Lung microvascular endothelial cell (primary cell): ENCODE data around the gene RNF224. TPM values are rescaled to one million over a fixed set of nuclear protein-coding genes. Genes with fewer than 3 reads are reported as not detected.

Experiments used
- DNase-seq, 2 donors: peaks; one replicate each; pipeline versions ENCODE4 v3.0.0 to v3.0.0-alpha.2; 2010; ENCODE audit warnings: low read depth in 2 of 2
- total RNA-seq: library from RNA; depleted of rRNA; stranded (reverse); fragments of >200 nt; gene quantifications from 2 replicates; pipeline ENCODE4 v1.2.1, GENCODE V29; 2014

RNF224 gene
- total RNA-seq, 1 donor from 2014 or later, result not detected

GRCh38 chr9:137270929-137271695 lies 43.8 kb downstream of the RNF224 start:
- no peak for DNase-seq

GRCh38 chr9:137271696-137272076 lies 44.4 kb downstream of the RNF224 start:
- no peak for DNase-seq

GRCh38 chr9:137272241-137273094 lies 45.2 kb downstream of the RNF224 start:
- no peak for DNase-seq

- no peak for DNase-seq
Observed at GRCh38 chr9:137273095-137273490, 45.8 kb downstream of the RNF224 start.

GRCh38 chr9:137273611-137274320 lies 46.5 kb downstream of the RNF224 start:
- no peak for DNase-seq

- no peak for DNase-seq
Observed at GRCh38 chr9:137275203-137275587, 47.9 kb downstream of the RNF224 start.

GRCh38 chr9:137275588-137276472 lies 48.5 kb downstream of the RNF224 start:
- DNase-seq, result no peak

GRCh38 chr9:137276473-137277328 lies 49.4 kb downstream of the RNF224 start:
- DNase-seq, result peak; percentile 37 to 78

GRCh38 chr9:137277329-137278041 lies 50.2 kb downstream of the RNF224 start, which contains the start of gene TOR4A:
TSS of gene TOR4A (plus strand) at chr9:137277726. CDS start at chr9:137278690, 964 bp downstream.
- peak; percentile 95 to 96 for DNase-seq

GRCh38 chr9:137278061-137278701 lies 50.9 kb downstream of the RNF224 start:
- peak in 1 of 2 donors; percentile 53 for DNase-seq

Other genes with a start within 250 kb of the RNF224 start
- 0.22 and 0.79 TPM in 2 replicates for gene PTGDS, start 250.0 kb upstream of the RNF224 start, total RNA-seq
- gene LCNL1, start 244.5 kb upstream of the RNF224 start, total RNA-seq, result not detected in 2 replicates
- gene PAXX, start 235.1 kb upstream of the RNF224 start, total RNA-seq, result 8.9 and 9.7 TPM in 2 replicates
- gene CLIC3, start 230.9 kb upstream of the RNF224 start, total RNA-seq, result 0.22 TPM in 1 of 2 replicates, not detected in the other
- 4.0 and 5.0 TPM in 2 replicates for gene ABCA2, start 199.3 kb upstream of the RNF224 start, total RNA-seq
- gene FUT7, start 195.4 kb upstream of the RNF224 start, total RNA-seq, result not detected in 2 replicates
- gene NPDC1, start 181.3 kb upstream of the RNF224 start, total RNA-seq, result 6.2 and 10.5 TPM in 2 replicates
- gene ENTPD2, start 173.4 kb upstream of the RNF224 start, total RNA-seq, result not detected in 2 replicates
- gene SAPCD2, start 156.9 kb upstream of the RNF224 start, total RNA-seq, result 1.4 and 5.9 TPM in 2 replicates
- 13.1 and 16.9 TPM in 2 replicates for gene UAP1L1, start 150.0 kb upstream of the RNF224 start, total RNA-seq
- 38.3 and 43.4 TPM in 2 replicates for gene MAN1B1, start 140.5 kb upstream of the RNF224 start, total RNA-seq
- 63.2 and 117 TPM in 2 replicates for gene DPP7, start 112.8 kb upstream of the RNF224 start, total RNA-seq
- gene GRIN1, start 88.3 kb upstream of the RNF224 start, total RNA-seq, result under 0.01 and 0.22 TPM in 2 replicates
- gene LRRC26, start 57.5 kb upstream of the RNF224 start, total RNA-seq, result not detected in 2 replicates
- not detected in 2 replicates for gene TMEM210, start 55.4 kb upstream of the RNF224 start, total RNA-seq
- 13.7 and 16.9 TPM in 2 replicates for gene ANAPC2, start 38.9 kb upstream of the RNF224 start, total RNA-seq
- gene SSNA1, start 38.8 kb upstream of the RNF224 start, total RNA-seq, result 85.4 and 97.4 TPM in 2 replicates
- gene TPRN, start 26.8 kb upstream of the RNF224 start, total RNA-seq, result 2.6 TPM in 2 replicates
- 19.6 and 26.0 TPM in 2 replicates for gene TMEM203, start 21.9 kb upstream of the RNF224 start, total RNA-seq
- 2.2 and 2.4 TPM in 2 replicates for gene NDOR1, start 21.8 kb upstream of the RNF224 start, total RNA-seq
- gene RNF208, start 5.3 kb upstream of the RNF224 start, total RNA-seq, result 0.22 TPM in 1 of 2 replicates, not detected in the other
- under 0.01 and 0.20 TPM in 2 replicates for gene CYSRT1, start 2.3 kb upstream of the RNF224 start, total RNA-seq
- not detected in 2 replicates for gene SLC34A3, start 3.4 kb downstream of the RNF224 start, total RNA-seq
- gene TUBB4B, start 13.8 kb downstream of the RNF224 start, total RNA-seq, result 103 and 110 TPM in 2 replicates
- not detected in 2 replicates for gene STPG3, start 23.8 kb downstream of the RNF224 start, total RNA-seq
- 42.9 and 43.7 TPM in 2 replicates for gene NELFB, start 27.8 kb downstream of the RNF224 start, total RNA-seq
- 21.4 and 21.8 TPM in 2 replicates for gene TOR4A, start 50.2 kb downstream of the RNF224 start, total RNA-seq
- gene NRARP, start 74.8 kb downstream of the RNF224 start, total RNA-seq, result 18.7 and 28.3 TPM in 2 replicates
- 7.8 and 18.7 TPM in 2 replicates for gene EXD3, start 195.7 kb downstream of the RNF224 start, total RNA-seq
- gene NOXA1, start 195.9 kb downstream of the RNF224 start, total RNA-seq, result 0.87 and 2.0 TPM in 2 replicates
- gene ENTPD8, start 213.9 kb downstream of the RNF224 start, total RNA-seq, result under 0.01 and 0.20 TPM in 2 replicates
- gene NSMF, start 231.8 kb downstream of the RNF224 start, total RNA-seq, result 11.6 and 15.3 TPM in 2 replicates